ENCODE results near the gene LONRF2. TPM values are rescaled to one million over a fixed set of nuclear protein-coding genes. Genes with fewer than 3 reads are reported as not detected.

Gene LONRF2
- polyA plus RNA-seq, 1 experiment, result 0.02 TPM

- ChIA-PET POLR2A (no interaction called here), CTCF (interaction anchor here (0.8 kb wide), 1 partner anchor 29 kb away, joined by 3 read pairs; no protein-coding TSS in a partner anchor)
- DNase-seq (ENCODE audit: low read depth), result no peak
- H3K27me3 ChIP-seq (ENCODE audit: control insufficient read depth, insufficient read depth, low read length), result peaks cover 2% of the 10 kb centered on the region; the same call in 1 of the 2 replicates
- no peaks in the 10 kb centered on the region for H3K36me3 ChIP-seq (ENCODE audit: control insufficient read depth, insufficient read depth, low read length)
- no peak overlapping the region for H3K4me3 ChIP-seq (ENCODE audit: low read depth, low read length)
- peak; percentile 9; the same call in 1 of the 2 replicates for TF ChIP-seq CTCF (IDR thresholded peaks at IDR 0.05; ENCODE audit: insufficient read depth, low read depth, low read length)
Measured at GRCh38 chr2:100228967-100229366, 93.3 kb downstream of the LONRF2 start.

GRCh38 chr2:100228415-100228814, 93.9 kb downstream of the LONRF2 start:
- CTCF ChIA-PET, result interaction anchor here (0.6 to 0.8 kb wide), 2 partner anchors 29 to 672 kb away, joined by 3 read pairs; no protein-coding TSS in a partner anchor
- Histone ChIP-seq H3K36me3 (ENCODE audit: control insufficient read depth, insufficient read depth, low read length) (no peaks in the 10 kb centered on the region), H3K27me3 (ENCODE audit: control insufficient read depth, insufficient read depth, low read length) (peaks cover 4% of the 10 kb centered on the region; the same call in 1 of the 2 replicates), H3K4me3 (ENCODE audit: low read depth, low read length) (no peak overlapping the region)
- DNase-seq (ENCODE audit: low read depth), result no peak
- POLR2A ChIA-PET, result no interaction called here
- TF ChIP-seq CTCF (IDR thresholded peaks at IDR 0.05; ENCODE audit: insufficient read depth, low read depth, low read length), result no peak

GRCh38 chr2:100224988-100225710, 97.2 kb downstream of the LONRF2 start:
- Histone ChIP-seq H3K4me3 (ENCODE audit: low read depth, low read length) (no peak overlapping the region), H3K36me3 (ENCODE audit: control insufficient read depth, insufficient read depth, low read length) (no peaks in the 10 kb centered on the region), H3K27me3 (ENCODE audit: control insufficient read depth, insufficient read depth, low read length) (peaks cover 4% of the 10 kb centered on the region; the same call in 1 of the 2 replicates)
- ChIA-PET POLR2A (no interaction called here), CTCF (no interaction called here)
- DNase-seq (ENCODE audit: low read depth), result peak; percentile 47
- no peak for TF ChIP-seq CTCF (IDR thresholded peaks at IDR 0.05; ENCODE audit: insufficient read depth, low read depth, low read length)

DNA sequence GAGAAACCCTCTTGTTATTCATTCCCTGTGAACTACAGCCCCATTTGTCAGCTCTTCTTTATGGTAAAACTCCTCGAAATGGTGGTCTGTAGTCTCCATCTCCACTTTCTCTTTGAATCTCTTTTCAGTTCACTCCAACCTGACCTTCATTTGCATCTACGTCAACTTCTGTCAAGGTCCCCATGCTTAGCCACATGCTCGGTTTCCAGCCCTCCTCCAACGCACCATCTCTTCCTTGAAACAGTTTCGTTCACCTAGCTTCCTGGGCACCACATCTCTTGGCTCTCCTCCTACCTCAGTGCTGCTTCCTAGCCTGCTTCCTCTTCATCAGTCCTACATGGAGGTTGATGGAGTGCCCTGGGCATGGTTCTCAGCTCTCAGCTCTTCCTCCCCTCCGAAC, 98.8 kb downstream of the LONRF2 start:
- Histone ChIP-seq H3K36me3 (ENCODE audit: control insufficient read depth, insufficient read depth, low read length) (no peaks in the 10 kb centered on the region), H3K27me3 (ENCODE audit: control insufficient read depth, insufficient read depth, low read length) (peaks cover 4% of the 10 kb centered on the region; the same call in 1 of the 2 replicates), H3K4me3 (ENCODE audit: low read depth, low read length) (no peak overlapping the region)
- POLR2A ChIA-PET, result no interaction called here
- CTCF ChIA-PET, result no interaction called here
- DNase-seq (ENCODE audit: low read depth), result no peak
- no peak for TF ChIP-seq CTCF (IDR thresholded peaks at IDR 0.05; ENCODE audit: insufficient read depth, low read depth, low read length)

Small RNA genes within 50 kb of the gene (small RNA-seq; reads per million reads assigned to genes)
- gene AC012493.2 (ENCODE audit: insufficient read length, low read depth, low replicate concordance), result not detected

Other genes with a start within 250 kb of the LONRF2 start
- 11.5 and 13.8 TPM in 2 replicates for gene AFF3, start 179.9 kb downstream of the LONRF2 start, polyA plus RNA-seq (2011; rRNA removed)
- 11.5 and 11.7 TPM in 2 replicates for gene CHST10, start 95.2 kb upstream of the LONRF2 start, polyA plus RNA-seq (2011; rRNA removed)
- gene NMS, start 148.0 kb upstream of the LONRF2 start, polyA plus RNA-seq (2011; rRNA removed), result not detected in 2 replicates
- gene PDCL3, start 240.5 kb upstream of the LONRF2 start, polyA plus RNA-seq (2011; rRNA removed), result 10.9 and 20.9 TPM in 2 replicates